Measurements from ENCODE around the gene HMG20A.
A peak's percentile ranks its signal among the peaks of the same experiment; 100 is the strongest.

Gene HMG20A

DNA sequence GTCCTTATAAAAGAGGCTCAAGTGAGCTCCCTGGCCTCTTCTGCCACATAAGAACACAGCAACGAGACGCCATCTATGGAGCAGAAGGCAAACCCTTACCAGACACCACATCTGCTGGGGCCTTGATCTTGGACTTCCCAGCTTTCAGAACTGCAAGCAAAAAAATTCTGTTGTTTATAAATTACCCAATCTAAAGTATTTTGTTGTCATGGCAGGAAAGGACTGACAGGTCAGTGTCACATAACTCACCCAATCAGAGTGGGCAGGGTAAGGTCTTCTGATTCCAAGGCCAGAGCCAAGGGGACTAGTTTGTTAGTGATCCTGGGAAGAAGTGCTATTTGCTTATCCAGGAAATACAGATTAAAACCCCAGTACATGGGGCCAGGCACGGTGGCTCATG lies 98.9 kb downstream of the HMG20A start:
- DNase-seq = no peak

DNA sequence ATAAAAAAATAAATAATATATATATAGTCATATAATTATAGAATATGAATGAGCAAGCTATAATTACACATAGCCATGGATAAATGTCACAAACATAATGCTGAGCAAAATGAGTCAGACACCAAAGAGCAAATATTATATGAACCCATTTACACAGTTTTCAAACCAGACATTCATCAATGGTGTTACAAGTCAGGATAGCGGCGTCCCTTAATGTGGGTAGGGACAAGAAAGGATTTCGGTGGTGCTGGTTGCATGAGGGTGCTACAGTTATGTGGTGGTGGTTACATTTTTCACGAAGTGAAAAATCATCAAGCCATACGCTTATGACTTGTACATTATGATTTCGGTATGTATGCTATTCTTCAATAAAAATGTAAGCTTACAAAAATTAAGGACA lies 100.5 kb downstream of the HMG20A start:
- DNase-seq = no peak

DNA sequence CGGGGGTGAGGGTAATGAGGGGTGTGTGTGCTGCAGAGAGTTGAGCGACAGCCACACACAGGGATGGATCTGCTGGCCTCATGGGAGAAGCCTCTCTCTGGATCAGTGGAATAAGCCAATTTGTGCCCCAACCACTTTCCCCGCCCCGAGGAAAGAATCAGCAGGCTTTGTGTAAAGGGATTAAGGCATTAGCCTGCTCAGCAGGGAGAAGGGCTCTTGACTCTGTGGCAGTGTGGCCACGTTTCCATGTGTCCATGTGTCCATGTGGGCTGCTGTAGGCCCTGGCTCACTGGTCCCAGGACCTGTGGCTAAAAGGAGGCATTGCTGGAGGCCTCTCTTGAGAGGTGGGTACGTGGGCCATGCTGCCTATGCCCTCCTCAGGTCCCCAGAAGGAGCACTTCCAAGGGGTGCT lies 104.7 kb downstream of the HMG20A start:
- no peak for DNase-seq

DNA sequence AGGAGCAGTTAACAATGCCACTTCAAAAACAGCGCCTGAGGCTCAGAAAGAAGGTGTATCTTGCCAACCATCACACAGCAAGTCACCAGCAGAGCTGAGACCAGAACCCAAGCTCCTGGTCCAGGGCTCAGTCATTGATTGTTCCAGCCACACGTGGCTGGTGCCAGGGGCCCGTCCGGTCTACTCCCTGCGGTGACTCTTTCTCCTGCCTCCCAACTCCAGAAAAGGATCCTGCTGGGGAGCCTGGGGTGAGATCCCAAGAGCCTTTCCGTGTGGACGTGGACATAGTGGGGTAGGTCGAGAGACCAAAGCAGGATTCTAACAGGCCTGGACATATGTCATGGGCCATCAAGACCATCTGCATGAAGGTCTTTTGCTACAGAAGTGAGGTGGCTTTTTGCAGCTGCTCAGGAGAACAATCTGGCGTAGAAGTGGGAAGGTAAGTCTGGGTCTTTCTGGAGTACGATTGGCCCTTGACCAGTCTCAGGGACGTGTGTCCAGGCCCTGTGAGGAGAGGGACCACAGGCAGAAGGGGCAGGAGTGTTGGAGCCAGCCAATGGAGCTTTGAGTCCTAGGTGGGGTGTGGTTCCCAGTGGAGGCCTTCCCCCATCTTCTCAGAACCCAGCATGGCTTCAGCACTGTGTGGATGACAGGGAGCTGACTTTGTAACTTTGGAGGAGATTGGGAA lies 105.4 kb downstream of the HMG20A start:
- DNase-seq = no peak

DNA sequence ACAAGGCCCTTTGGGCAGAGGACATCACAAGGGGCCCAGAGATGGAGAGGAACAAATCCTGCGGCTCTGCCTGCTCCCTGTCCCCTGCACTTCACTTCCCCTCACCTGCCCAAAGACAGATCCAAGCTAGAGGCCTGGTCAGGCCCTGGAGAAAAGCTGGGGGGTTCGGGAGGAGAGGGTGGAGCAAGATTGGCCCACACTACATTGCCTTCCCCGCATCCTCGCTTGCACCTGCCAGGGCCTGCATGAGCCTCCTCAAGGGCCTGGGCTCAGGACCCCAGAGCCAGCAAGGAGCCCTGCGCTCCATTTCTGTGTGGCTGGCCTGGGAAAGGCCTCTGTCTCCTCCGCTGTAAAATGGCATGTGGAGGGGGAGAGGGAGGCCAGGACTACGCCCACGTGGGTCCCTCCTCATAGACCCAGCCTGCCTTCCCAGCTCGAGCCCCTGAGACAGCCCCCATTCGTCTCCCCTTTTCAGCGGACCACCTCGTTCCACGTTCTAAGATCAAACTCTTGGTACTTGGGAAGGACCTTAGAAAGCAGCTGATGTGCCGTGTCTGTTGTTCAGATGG lies 106.0 kb downstream of the HMG20A start:
- DNase-seq = no peak

DNA sequence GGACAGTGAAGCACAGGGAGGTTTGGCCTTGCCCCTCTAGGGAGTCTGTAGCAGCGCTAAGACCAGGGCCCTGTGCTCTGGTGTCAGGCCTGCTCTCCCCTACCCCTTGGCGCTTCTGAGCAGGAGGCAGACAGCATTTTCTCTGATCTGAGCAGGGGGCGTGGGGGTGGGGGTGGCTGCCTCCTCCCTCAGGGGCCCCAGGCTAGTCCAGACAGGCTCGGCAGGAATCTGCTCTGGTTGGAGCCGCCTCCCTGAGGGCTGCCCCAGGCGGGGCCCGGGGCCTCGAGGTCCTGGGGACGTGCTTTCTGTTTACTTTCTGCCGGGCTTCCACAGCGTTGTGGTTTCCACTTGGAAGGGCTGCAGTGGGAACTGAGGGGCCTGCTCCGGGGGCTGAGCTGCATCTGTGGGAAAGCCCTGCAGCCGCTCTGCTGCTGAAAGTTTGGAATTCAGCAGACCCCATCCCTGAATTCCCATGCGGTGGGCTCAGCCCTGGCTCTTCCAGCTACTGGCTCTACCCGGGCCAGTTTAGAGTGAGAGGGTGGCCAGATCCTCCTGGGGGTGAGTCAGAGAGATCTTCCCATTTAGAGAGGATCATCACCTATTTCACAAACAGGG lies 106.6 kb downstream of the HMG20A start:
- DNase-seq = peak; percentile 73

DNA sequence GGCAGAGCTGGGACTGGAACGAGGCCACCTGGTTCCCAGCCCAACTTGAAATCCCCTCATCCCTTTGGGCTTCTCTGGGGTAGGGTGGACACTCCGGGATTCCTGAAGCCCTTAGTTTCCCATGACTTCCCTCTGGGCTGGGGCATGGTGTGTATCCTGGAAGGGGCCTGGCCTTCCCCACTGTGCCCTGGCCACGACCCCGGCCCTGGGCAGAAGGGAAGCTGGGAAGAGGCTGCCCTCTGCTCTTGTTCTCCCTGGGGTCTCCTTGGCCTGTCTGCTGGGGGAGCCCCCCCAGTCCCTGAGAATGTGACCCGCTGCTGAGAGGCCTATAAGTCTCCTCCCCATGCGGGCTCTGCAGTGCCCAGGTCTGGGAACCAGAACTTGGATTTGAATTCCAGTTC lies 107.1 kb downstream of the HMG20A start:
- DNase-seq = no peak

DNA sequence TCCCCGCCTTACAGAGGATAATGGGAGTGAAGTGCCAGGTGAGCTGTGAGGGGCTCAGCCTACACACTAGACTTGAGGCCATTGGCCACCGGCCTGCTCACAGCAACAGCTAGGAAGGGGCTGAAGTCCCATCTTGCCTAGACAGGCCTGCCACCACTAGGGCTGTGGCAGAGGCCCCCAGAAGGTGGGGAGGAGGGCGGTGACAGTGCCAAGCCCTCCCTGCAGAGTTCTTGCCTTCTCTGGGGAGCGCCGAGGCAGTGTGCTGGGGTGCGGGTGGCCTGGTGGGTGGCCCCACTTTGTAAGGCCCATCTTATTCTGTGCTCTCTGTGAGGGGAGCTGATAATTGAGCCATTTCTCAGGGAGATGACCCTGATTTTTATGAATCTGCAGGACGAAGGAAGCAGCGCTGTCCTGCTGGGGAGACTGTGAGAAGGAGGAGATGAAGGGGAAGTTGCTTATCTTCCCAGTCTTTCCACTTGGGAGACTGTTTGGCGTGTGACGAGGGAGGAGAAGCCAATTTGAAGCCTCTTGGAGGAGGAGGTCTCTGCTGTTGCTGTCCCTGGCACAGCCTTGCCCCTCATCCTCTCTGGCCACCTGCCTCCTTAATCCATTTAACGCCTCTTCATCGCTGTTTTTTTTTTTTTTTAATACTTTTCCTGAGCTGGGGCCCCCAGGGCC lies 107.7 kb downstream of the HMG20A start:
- DNase-seq = no peak

DNA sequence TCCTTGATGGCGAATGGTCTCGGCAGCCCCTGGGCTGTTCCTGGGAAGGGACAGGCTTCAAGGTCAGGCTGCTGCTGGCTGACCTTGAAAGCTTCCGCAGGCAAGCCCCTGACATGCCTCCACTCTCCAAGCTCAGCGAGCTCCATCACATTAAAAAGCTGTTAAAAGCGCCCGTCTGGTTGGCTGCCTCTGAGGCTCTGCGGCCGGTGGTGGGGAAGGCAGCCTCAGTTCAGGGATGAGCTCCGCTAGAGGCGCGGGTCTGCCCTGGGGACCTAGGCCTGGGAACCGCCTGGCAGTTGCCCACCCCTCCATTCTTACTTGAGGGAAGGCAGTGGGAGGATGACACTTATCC lies 108.3 kb downstream of the HMG20A start:
- DNase-seq = peak; percentile 61

DNA sequence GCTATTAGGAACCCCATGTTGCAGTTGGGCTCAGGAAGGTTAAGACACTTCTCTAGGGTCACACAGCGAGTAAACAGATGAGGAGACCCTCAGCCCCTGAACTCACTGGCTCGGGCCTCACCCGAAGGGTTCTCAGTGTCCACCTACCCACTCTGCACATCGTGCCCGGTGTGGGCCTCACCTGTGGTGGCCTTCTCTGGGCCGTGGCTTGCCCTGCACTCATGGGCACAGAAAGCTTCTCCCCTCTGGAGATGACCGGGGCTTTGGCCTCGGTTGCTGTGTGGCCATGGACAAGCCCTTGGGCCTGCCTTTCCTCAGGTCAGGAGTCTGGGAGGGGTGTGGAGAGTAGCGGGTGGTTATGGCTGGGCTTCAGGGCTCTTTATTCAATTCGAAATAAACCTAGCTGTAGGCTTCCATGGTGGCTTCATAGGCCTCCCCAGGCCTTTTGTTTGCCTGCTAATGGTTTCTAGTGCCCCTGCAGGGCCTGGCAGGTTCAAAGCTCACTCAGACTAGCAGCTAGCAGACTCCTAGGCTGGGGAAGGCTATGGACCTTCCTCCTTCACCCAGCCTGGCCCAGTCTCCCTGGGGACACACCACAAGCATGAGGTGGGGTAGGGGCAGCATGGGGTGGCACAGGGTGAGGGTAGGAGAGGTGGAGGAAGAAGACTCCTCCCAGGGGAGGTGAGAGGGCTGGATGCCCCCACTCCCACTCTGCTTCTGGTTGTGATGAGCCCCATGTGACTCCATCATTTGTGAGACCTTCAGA lies 108.9 kb downstream of the HMG20A start:
- DNase-seq = no peak

DNA sequence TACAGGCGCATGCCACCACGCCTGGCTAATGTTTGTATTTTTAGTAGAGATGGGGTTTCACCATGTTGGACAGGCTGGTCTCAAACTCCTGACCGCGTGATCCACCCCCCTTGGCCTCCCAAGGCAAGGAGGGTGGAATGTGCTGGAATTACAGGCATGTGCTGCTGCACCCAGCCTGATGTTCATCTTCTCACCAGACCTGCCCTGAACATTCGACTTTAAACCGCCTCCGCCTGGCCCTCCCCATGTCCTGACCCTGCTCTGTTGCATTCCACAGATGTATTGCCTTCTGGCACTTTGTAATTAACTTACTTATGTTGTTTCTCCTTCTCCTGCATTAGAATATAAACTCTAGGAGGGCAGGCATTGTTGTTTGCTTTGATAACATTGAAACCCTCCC lies 109.9 kb downstream of the HMG20A start:
- DNase-seq = no peak

DNA sequence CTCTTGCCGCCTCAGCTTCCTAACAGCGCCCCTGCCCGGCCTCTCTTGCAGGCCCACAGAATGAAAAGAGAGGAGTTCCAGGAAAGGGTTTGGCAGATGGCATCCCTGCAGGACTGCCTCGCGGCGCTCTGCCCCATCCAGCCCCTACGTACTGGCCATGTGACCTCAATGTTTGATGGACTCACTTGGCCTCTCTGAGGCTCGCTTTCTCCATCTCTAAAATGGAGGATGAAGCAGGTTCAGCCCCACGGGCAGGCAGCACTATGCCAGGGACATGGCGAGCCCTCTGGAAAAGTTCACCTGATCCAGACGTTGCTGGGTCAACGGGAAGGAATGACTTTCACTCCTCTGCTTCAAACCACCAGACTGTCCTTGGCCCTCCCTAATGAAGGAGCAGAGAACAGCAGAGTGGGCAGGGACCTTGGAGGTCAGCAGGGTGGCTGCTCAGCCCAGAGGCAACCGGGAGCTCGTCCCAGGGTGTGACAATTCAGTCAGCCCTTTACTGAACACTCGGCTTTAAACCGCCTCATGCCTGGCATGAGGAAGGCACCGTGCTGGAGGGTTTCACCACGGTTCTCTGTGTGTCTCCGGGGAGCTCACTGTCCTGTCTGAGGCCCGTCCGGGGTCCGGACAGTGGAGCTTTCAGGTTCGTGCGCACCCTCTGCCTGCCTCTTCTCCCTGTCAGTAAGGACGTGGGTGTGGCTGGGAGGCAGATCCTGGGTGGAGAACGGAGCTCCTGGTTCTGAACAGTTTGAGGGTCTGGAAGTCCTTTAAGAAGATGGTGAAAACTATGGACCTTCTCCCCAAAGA lies 110.7 kb downstream of the HMG20A start:
- DNase-seq = peak; percentile 2

DNA sequence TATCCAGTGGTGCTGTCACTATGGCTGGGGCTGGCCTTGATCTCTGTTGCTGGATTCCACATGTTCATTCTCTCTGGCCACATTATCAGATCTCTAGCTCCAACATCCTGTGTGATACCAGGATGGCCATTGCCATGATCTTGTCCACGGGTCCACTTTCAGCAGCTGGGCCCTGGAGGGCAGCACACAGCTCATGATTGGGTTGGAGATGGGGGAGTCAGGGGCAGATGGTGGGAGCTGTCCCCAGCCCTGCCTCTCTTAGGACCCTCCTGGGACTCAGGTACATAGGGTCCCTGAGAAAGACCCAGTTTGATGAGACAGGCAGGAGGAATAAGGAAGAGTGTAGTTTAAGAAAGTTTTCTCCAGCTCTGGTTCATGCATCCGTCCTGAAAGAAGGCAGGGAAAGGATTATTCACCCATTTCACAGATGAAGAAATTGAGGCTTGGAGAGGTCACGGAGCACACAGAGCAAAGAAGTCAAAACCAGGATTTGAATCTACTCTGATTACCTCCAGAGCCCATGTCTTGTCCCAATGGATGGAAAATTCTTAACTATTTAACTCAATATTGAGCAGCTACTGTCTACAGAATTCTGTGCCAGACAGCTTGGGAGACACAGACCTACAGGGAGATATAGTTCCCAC lies 111.5 kb downstream of the HMG20A start:
- DNase-seq = no peak

DNA sequence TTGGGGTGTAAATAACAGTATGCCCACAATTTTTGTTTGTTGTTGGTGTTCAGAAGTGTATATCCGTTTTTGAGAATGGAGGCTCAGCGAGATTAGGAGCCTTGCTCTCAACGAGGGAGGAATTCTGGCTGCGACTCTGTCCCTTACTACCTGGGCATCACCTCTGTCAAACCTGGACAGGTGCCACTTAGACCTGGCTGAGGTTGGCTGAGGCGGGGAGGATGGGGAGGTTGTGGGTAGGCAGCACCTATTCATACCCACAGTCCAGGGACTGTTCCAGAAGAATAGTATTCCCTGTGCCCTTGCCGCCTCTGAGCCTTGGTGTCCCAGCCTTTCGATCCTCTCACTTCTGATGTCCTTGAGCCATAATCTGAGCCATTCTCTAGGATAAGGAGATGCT lies 112.2 kb downstream of the HMG20A start:
- no peak for DNase-seq

DNA sequence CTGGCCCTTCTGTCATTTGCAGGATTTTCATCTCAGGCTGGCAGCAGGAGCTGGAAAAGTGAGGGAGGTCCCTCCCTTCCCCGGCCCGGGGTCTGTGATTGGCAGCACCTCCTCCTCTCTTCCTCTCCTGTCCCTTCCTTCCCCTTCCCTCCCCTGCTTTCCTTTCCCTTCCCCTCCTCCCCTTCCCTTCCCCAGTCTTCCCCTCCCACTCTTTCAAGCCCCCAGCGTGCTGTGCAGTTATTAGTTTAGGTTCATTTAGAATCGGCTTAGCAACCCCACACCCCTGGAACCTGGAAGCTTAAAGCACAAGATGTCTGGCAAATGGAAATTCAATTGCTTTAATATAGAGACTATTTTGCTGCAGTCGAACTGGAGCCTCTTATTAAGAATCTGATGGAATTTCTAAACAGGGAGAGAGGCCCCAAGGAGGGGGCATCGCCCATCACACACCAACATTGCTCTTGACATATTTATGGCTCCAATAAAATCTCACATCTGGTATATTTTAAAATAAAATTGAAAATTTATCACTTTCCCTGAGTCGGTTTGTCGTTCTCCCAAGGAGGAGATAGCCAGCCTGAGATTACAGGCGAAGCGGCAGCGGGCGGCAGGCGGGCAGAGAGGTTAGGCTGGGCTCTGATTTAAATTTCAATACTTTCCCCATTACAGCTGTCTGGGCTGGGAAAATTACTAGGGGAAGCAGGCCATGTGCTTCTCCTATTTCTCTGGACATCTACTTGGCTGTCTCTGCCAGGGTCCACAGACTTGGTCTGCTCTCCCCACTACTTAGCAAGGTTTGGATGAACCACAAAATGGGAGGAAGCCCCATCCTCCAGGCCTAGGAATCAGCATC lies 113.1 kb downstream of the HMG20A start:
- peak; percentile 58 for DNase-seq

Data from right kidney (tissue), 1 donor.